Measurements from ENCODE around the gene VAV1. TPM values are rescaled to one million over a fixed set of nuclear protein-coding genes. Genes with fewer than 3 reads are reported as not detected.
"Not testable (repeated sequence)": the region's sequence is repeated elsewhere in the genome, so short reads cannot be mapped to it uniquely, and the experiment has no call there.

The VAV1 gene
- total RNA-seq, 1 donor, result 0.36 TPM

DNA sequence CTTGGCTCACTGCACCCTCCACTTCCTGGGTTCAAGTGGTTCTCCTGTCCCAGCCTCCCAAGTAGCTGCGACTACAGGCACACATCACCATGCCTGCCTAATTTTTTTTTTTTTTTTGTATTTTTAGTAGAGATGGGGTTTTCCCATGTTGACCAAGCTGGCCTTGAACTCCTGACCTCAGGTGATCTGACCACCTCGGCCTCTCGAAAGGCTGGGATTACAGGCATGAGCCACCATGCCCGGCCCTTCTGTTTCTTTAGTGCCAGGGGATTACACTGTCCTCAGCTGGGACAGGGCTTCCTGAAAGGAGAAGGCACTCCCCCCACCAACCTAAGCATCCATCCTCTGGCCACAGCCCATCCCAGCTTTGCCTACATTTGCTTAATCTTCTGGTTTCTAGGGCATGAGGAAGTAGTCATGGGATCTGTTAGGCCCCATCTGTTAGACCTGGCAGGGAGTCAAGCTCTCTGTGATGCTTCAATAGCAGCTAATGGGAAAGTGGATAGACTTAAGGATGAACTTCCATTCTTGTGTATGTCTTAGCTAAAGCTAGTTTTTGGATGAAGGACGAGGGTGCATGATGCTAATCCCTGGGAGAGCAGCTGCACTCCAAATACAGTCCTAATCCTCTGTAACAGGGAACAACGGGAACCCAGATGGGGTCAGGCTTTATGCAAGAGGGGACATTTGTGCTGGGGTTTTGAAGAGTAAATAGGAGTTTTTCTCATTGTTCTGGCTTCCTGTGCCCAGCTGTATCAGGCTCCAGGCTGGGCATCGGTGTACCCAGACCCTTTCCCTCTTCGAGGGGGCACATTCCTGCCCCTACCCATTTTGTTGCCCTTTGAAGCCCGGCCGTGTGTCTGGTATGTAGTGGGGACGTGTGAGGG lies 2.6 kb downstream of the VAV1 start:
- Histone ChIP-seq H3K4me3 (ENCODE audit: insufficient read depth, low read length) (no peak overlapping the region), H2AFZ (ENCODE audit: low read length) (no peak overlapping the region), H3K79me2 (ENCODE audit: insufficient read depth, low read length) (no peaks in the 10 kb centered on the region), H4K20me1 (ENCODE audit: insufficient read depth, low read length) (no peaks in the 10 kb centered on the region), H3K27me3 (ENCODE audit: insufficient read depth, low read length) (no peaks in the 10 kb centered on the region), H3K9me3 (ENCODE audit: low read depth, low read length) (no peaks in the 10 kb centered on the region), H3K27ac (ENCODE audit: low read depth, low read length) (no peak overlapping the region), H3K4me1 (ENCODE audit: insufficient read depth, low read length) (no peaks in the 10 kb centered on the region), H3K36me3 (ENCODE audit: insufficient read depth, low read length) (no peaks in the 10 kb centered on the region), H3K4me2 (ENCODE audit: insufficient read depth, low read length) (no peak overlapping the region)
- TF ChIP-seq, protein P1, sequence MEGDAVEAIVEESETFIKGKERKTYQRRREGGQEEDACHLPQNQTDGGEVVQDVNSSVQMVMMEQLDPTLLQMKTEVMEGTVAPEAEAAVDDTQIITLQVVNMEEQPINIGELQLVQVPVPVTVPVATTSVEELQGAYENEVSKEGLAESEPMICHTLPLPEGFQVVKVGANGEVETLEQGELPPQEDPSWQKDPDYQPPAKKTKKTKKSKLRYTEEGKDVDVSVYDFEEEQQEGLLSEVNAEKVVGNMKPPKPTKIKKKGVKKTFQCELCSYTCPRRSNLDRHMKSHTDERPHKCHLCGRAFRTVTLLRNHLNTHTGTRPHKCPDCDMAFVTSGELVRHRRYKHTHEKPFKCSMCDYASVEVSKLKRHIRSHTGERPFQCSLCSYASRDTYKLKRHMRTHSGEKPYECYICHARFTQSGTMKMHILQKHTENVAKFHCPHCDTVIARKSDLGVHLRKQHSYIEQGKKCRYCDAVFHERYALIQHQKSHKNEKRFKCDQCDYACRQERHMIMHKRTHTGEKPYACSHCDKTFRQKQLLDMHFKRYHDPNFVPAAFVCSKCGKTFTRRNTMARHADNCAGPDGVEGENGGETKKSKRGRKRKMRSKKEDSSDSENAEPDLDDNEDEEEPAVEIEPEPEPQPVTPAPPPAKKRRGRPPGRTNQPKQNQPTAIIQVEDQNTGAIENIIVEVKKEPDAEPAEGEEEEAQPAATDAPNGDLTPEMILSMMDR (IDR thresholded peaks at IDR 0.05; ENCODE audit: extremely low read depth, low read depth, low read length), result no peak
- DNase-seq (ENCODE audit: insufficient read length, low spot score, missing footprints), result no peak

DNA sequence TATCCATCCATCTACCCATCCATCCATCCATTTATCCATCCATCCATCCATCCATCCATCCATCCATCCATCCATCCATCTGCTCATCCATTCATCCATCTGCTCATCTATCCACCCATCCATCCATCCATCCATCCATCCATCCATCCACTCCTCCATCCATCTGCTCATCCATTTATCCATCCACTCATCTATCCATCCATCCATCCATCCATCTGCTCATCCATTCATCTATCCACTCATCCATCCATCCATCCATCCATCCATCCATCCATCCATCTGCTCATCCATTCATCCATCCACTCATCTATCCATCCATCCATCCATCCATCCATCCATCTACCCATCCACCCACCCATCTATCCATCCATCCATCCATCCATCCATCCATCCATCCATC lies 3.5 kb downstream of the VAV1 start:
- H3K4me1 ChIP-seq (ENCODE audit: insufficient read depth, low read length); H3K9me3 ChIP-seq (ENCODE audit: low read depth, low read length); H3K79me2 ChIP-seq (ENCODE audit: insufficient read depth, low read length); H4K20me1 ChIP-seq (ENCODE audit: insufficient read depth, low read length); H3K4me2 ChIP-seq (ENCODE audit: insufficient read depth, low read length); H3K27ac ChIP-seq (ENCODE audit: low read depth, low read length); H3K36me3 ChIP-seq (ENCODE audit: insufficient read depth, low read length); H3K4me3 ChIP-seq (ENCODE audit: insufficient read depth, low read length); DNase-seq (ENCODE audit: insufficient read length, low spot score, missing footprints); H2AFZ ChIP-seq (ENCODE audit: low read length); H3K27me3 ChIP-seq (ENCODE audit: insufficient read depth, low read length): not testable (repeated sequence)

DNA sequence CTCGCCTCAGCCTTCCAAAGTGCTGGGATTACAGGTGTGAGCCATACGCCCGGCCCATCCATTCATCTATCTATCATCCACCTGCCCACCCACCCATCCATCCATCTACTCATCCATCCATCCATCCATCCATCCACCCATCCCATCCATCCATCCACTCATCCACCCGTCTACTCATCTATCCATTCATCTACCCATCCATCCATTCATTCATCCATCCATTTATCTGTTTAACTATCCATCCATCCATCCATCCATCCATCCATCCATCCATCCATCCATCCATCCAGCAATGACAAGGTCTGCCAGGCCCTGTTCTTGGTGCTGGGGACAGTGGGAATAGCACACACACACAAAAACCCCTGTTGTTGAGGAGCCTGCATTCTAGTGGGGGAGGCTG lies 4.5 kb downstream of the VAV1 start:
- H3K27me3 ChIP-seq (ENCODE audit: insufficient read depth, low read length), result no peaks in the 10 kb centered on the region
- H3K79me2 ChIP-seq (ENCODE audit: insufficient read depth, low read length), result no peaks in the 10 kb centered on the region
- no peak for DNase-seq (ENCODE audit: insufficient read length, low spot score, missing footprints)
- H4K20me1 ChIP-seq (ENCODE audit: insufficient read depth, low read length), result no peaks in the 10 kb centered on the region
- no peaks in the 10 kb centered on the region for H3K4me1 ChIP-seq (ENCODE audit: insufficient read depth, low read length)
- H2AFZ ChIP-seq (ENCODE audit: low read length), result no peak overlapping the region
- H3K36me3 ChIP-seq (ENCODE audit: insufficient read depth, low read length), result no peaks in the 10 kb centered on the region
- H3K4me2 ChIP-seq (ENCODE audit: insufficient read depth, low read length), result no peak overlapping the region
- no peaks in the 10 kb centered on the region for H3K9me3 ChIP-seq (ENCODE audit: low read depth, low read length)
- TF ChIP-seq, protein P1 (IDR thresholded peaks at IDR 0.05; ENCODE audit: extremely low read depth, low read depth, low read length), result no peak
- H3K4me3 ChIP-seq (ENCODE audit: insufficient read depth, low read length), result no peak overlapping the region
- no peak overlapping the region for H3K27ac ChIP-seq (ENCODE audit: low read depth, low read length)

DNA sequence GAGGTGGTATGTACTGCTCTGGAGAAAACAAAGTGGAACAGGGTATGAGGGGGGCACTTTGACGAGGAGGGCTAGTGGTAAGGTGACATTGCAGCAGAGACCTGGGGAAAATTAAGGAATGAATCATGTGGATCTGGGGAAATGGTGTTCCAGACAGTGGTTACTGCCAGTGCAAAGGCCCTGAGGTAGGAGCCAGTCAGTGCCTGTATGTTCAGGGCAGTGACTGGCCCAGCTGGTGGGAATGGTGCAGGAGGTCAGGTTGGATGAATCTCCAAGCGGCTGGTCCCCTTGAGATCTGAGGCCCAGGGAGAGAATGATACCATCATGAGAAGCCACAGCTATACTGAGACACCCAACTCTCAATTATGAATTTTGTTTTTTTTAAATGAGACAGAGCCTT lies 4.9 kb downstream of the VAV1 start:
- H3K27ac ChIP-seq (ENCODE audit: low read depth, low read length), result no peak overlapping the region
- no peak overlapping the region for H2AFZ ChIP-seq (ENCODE audit: low read length)
- no peaks in the 10 kb centered on the region for H3K27me3 ChIP-seq (ENCODE audit: insufficient read depth, low read length)
- no peak overlapping the region for H3K4me3 ChIP-seq (ENCODE audit: insufficient read depth, low read length)
- no peaks in the 10 kb centered on the region for H3K4me1 ChIP-seq (ENCODE audit: insufficient read depth, low read length)
- H4K20me1 ChIP-seq (ENCODE audit: insufficient read depth, low read length), result no peaks in the 10 kb centered on the region
- no peaks in the 10 kb centered on the region for H3K79me2 ChIP-seq (ENCODE audit: insufficient read depth, low read length)
- H3K4me2 ChIP-seq (ENCODE audit: insufficient read depth, low read length), result no peak overlapping the region
- TF ChIP-seq, protein P1 (IDR thresholded peaks at IDR 0.05; ENCODE audit: extremely low read depth, low read depth, low read length), result no peak
- no peaks in the 10 kb centered on the region for H3K36me3 ChIP-seq (ENCODE audit: insufficient read depth, low read length)
- peak; percentile 52 for DNase-seq (ENCODE audit: insufficient read length, low spot score, missing footprints)
- H3K9me3 ChIP-seq (ENCODE audit: low read depth, low read length), result no peaks in the 10 kb centered on the region
